HCT116 (cell line): Measurements from ENCODE around the gene KRT14. TPM values are rescaled to one million over a fixed set of nuclear protein-coding genes. Genes with fewer than 3 reads are reported as not detected.
A peak's percentile ranks its signal among the peaks of the same experiment; 100 is the strongest.

Experiments used
- ATAC-seq: fragments of 200-7000 bp; cut with Tn5 transposase; 2 replicates; pipeline ENCODE4 v1.9.1; 2020; ENCODE audit warnings: mild to moderate bottlenecking, moderate library complexity
- BruUV-seq: library from RNA; stranded (reverse); fragments of 400-500 nt; replicated peaks from 2 replicates; lab custom pipeline; 2021; lab: Mats Ljungman, UMichigan
- CTCF ChIA-PET: fragments of 300-600 bp; sonication (Branson Sonifier 250); formaldehyde crosslinking; loops from one replicate; lab custom pipeline; 2021; ENCODE audit warnings: antibody characterized with exemption; lab: Charles Lee
- POLR2A ChIA-PET: fragments of 300-600, 350-600 bp; sonication (Branson Sonifier 250); formaldehyde crosslinking; loops from one replicate; lab custom pipeline; 2021; ENCODE audit warnings: antibody characterized with exemption; lab: Charles Lee
- RAD21 ChIA-PET, 2 experiments: fragments of 300-600 bp; sonication (Branson Sonifier 250); formaldehyde crosslinking; loops; one replicate each; lab custom pipeline; 2023; ENCODE audit warnings: low total read pairs in 2 of 2; ENCODE audit not compliant: uncharacterized antibody in 2 of 2, unreplicated experiment in 2 of 2, low non-redundant PET in 1 of 2; lab: Charles Lee
- DNase-seq: peaks from one replicate; pipeline ENCODE4 v3.0.0-alpha.2; 2010; ENCODE audit warnings: low read depth, low spot score
- H2AFZ ChIP-seq: fragments of 200-600 bp; shearing (Covaris generic), sonication (generic); 2 replicates; pipeline ENCODE4 v1.6.1; 2017; ENCODE audit warnings: low read depth, mixed run types, mixed read lengths, antibody characterized with exemption, low read length; ENCODE audit not compliant: poor library complexity, severe bottlenecking
- H3K27ac ChIP-seq: 2 replicates; pipeline ENCODE4 v1.5.1; 2012; ENCODE audit warnings: low read depth, low read length
- H3K27me3 ChIP-seq: fragments of 200-600 bp; sonication (generic); 2 replicates; pipeline ENCODE4 v1.6.1; 2016; ENCODE audit warnings: mixed run types, low read length, mixed read lengths; ENCODE audit not compliant: insufficient read depth
- H3K36me3 ChIP-seq, 2 experiments: fragments of 200-500 bp in 1 of 2; fragments of 200-600 bp in 1 of 2; sonication (Bioruptor generic) in 1 of 2; sonication (generic) in 1 of 2; 2 replicates each; pipeline versions ENCODE4 v1.5.1 to v1.6.1; 2014 to 2016; ENCODE audit warnings: low read length in 2 of 2, inconsistent platforms in 1 of 2, mixed read lengths in 1 of 2, mixed run types in 1 of 2; ENCODE audit not compliant: insufficient read depth in 2 of 2, control insufficient read depth in 1 of 2
- H3K4me1 ChIP-seq, 2 experiments: fragments of 200-600 bp in 1 of 2; sonication (generic) in 1 of 2; 2 replicates each; pipeline versions ENCODE4 v1.5.1 to v1.6.1; 2012 to 2017; ENCODE audit warnings: low read length in 2 of 2, inconsistent platforms in 1 of 2, mild to moderate bottlenecking in 1 of 2, mixed read lengths in 1 of 2, mixed run types in 1 of 2, moderate library complexity in 1 of 2; ENCODE audit not compliant: insufficient read depth in 2 of 2, control insufficient read depth in 1 of 2
- H3K4me2 ChIP-seq: fragments of 200-600 bp; sonication (generic); 2 replicates; pipeline ENCODE4 v1.6.1; 2017; ENCODE audit warnings: mixed run types, low read length, mixed read lengths
- H3K4me3 ChIP-seq, 2 experiments: fragments of 200-600 bp in 1 of 2; sonication (generic) in 1 of 2; replicated peaks in 1 of 2; 2 replicates each; pipeline ENCODE4 v1.5.1; 2011 to 2016; ENCODE audit warnings: low read length in 2 of 2, control low read depth in 1 of 2, low read depth in 1 of 2, mild to moderate bottlenecking in 1 of 2, mixed read lengths in 1 of 2, mixed run types in 1 of 2
- H3K79me2 ChIP-seq: fragments of 200-600 bp; sonication (generic); 2 replicates; pipeline ENCODE4 v1.6.1; 2017; ENCODE audit warnings: mild to moderate bottlenecking, mixed run types, low read length, moderate library complexity, mixed read lengths; ENCODE audit not compliant: insufficient read depth
- H3K9ac ChIP-seq: fragments of 200-600 bp; sonication (generic); 2 replicates; pipeline ENCODE4 v1.6.1; 2016; ENCODE audit warnings: low read length, mixed read lengths
- H3K9me2 ChIP-seq: fragments of 200-600 bp; sonication (generic), shearing (Covaris generic); 2 replicates; pipeline ENCODE4 v1.6.1; 2017; ENCODE audit warnings: mixed run types, mild to moderate bottlenecking, moderate library complexity; ENCODE audit not compliant: insufficient read depth
- H3K9me3 ChIP-seq, 2 experiments: fragments of 200-500 bp in 1 of 2; fragments of 200-600 bp in 1 of 2; sonication (Bioruptor generic) in 1 of 2; sonication (generic) in 1 of 2; 2 replicates each; pipeline ENCODE4 v1.6.1; 2014 to 2017; ENCODE audit warnings: low read length in 2 of 2, mixed read lengths in 2 of 2, inconsistent platforms in 1 of 2, low read depth in 1 of 2, mild to moderate bottlenecking in 1 of 2, mixed run types in 1 of 2, moderate library complexity in 1 of 2; ENCODE audit not compliant: control insufficient read depth in 1 of 2, insufficient read depth in 1 of 2
- H4K20me1 ChIP-seq: fragments of 200-600 bp; sonication (generic), shearing (Covaris generic); 2 replicates; pipeline ENCODE4 v1.6.1; 2017; ENCODE audit warnings: mixed run types, mild to moderate bottlenecking, moderate library complexity; ENCODE audit not compliant: insufficient read depth
- CBX3 ChIP-seq: IDR thresholded peaks from 2 replicates; pipeline ENCODE4 v1.6.1; 2012; ENCODE audit warnings: low read depth
- CEBPB ChIP-seq: IDR thresholded peaks from 2 replicates; pipeline ENCODE4 v1.6.1; 2012; ENCODE audit warnings: low read depth
- POLR2A ChIP-seq: IDR thresholded peaks from 2 replicates; pipeline ENCODE4 v1.7.0; 2011; ENCODE audit warnings: borderline replicate concordance; ENCODE audit not compliant: insufficient read depth, insufficient read length; ENCODE audit errors: extremely low read depth
- SP1 ChIP-seq: IDR thresholded peaks from 2 replicates; pipeline ENCODE4 v1.6.1; 2012; ENCODE audit warnings: low read depth
- ZBTB33 ChIP-seq: IDR thresholded peaks from 2 replicates; pipeline ENCODE4 v1.6.1; 2011; ENCODE audit warnings: mild to moderate bottlenecking, low read length, moderate library complexity; ENCODE audit not compliant: insufficient replicate concordance; ENCODE audit errors: extremely low read depth
- intact Hi-C: fragments of 100-400 bp; cut with micrococcal nuclease; formaldehyde crosslinking; loops from 2 replicates; pipeline ENCODE4 v1.10.0; 2022
- total RNA-seq: library from RNA; stranded (reverse); gene quantifications from one replicate; pipeline ENCODE4 v1.2.1, GENCODE V29; 2021; ENCODE audit not compliant: unreplicated experiment

Gene KRT14
- total RNA-seq, 1 experiment from 2014 or later = not detected

- no peaks in the 10 kb centered on the region for H3K9me2 ChIP-seq
- no peaks in the 10 kb centered on the region for H4K20me1 ChIP-seq
- peaks cover 26 to 76% of the 10 kb centered on the region in 2 experiments for H3K4me1 ChIP-seq
- TF ChIP-seq CEBPB (no peak), POLR2A (no peak), SP1 (peak; percentile 62), CBX3 (no peak), ZBTB33 (no peak)
- RAD21 ChIA-PET = interaction anchor here in 1 of 2 experiments (1.0 kb wide), 1 partner anchor 13 kb away, joined by 3 read pairs; no protein-coding TSS in a partner anchor
- CTCF ChIA-PET = interaction anchor here (1.2 to 4.9 kb wide), 2 partner anchors 13 to 127 kb away, joined by 5 to 39 read pairs; no protein-coding TSS in a partner anchor
- H3K79me2 ChIP-seq = no peaks in the 10 kb centered on the region
- H3K9me3 ChIP-seq = no peaks in the 10 kb centered on the region
- peak overlapping the region; percentile 0; the same call in 1 of the 2 replicates for H3K9ac ChIP-seq
- no peak overlapping the region for H3K4me3 ChIP-seq
- no peak for DNase-seq
- H3K27me3 ChIP-seq = no peaks in the 10 kb centered on the region
- peak overlapping the region; percentile 56 for H3K4me2 ChIP-seq
- intact Hi-C loops = no loop called here
- ATAC-seq = peak; percentile 41
- H3K36me3 ChIP-seq = no peaks in the 10 kb centered on the region
- POLR2A ChIA-PET = interaction anchor here (0.8 to 2.3 kb wide), 3 partner anchors 8 to 14 kb away, joined by 4 to 7 read pairs (median 5); partner anchors contain the start of gene KRT19
- BruUV-seq = no TSS peak
- H3K27ac ChIP-seq = peak overlapping the region; percentile 13; the same call in 1 of the 2 replicates
- no peak overlapping the region for H2AFZ ChIP-seq
These were observed 50.8 kb downstream of the KRT14 start for GRCh38 chr17:41535764-41536481.
